Measurements from ENCODE around the gene NOX4.

NOX4 gene

DNA sequence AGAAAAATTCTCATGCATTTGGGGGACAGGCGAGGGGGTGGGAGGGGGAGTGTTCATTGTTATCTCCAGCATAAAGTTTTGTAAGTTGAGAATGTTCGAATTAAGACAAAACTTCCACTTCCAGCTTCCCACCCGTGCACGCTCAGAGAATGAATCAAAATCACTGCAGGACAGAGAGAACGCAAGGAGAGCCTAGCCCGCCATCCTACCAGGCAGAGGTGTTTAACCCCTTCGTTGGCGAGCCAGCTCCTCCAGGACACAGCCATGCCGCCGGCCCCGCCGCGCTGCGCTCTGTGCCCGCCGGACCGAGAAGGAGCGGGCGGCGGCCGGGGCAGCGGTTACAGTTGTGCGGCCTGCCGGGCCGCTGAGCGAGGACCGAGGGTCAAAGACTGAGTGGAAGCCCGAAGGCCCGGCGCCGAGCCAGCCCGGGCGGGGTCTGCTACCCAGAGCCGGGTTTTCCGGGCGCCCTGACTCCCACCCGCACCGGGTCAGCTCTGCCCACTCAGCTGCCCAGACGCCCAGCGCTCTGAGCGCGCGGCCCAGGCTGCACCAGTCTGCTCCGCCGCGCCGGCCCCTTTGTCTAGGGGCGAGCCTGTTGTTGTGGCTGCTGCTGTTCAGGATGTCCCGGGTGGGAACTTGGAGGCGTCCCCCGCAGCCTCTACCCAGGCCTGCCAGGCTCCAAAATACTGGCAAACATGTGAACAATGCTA is at the start of gene NOX4:
TSS of gene NOX4 (minus strand) at position 395 of the 710 bp plus-strand sequence. CDS start at position 266, 129 bp downstream.
- no peak for DNase-seq (ENCODE audit: low read depth in 2 of 2)

DNA sequence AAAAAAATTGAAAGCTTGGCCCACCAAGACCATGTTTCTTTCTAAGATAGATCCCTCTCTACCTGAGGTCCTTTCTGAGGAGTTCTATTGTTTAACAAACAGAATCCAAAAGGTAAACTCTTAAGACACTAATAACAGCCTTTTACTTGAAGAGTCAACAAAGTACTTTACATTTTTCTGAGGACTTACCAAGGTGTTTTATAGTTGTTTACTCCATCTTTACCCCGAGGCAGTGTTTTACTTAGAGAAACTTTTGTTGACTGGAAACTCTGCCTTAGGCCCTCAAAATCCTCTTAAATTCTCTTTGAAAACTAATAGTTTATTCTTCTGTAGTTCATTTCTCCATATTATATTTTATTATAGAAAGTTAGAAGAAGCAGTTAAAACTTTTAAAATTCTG is 49.7 kb upstream of the NOX4 start:
- no peak for DNase-seq (ENCODE audit: low read depth in 2 of 2)

DNA sequence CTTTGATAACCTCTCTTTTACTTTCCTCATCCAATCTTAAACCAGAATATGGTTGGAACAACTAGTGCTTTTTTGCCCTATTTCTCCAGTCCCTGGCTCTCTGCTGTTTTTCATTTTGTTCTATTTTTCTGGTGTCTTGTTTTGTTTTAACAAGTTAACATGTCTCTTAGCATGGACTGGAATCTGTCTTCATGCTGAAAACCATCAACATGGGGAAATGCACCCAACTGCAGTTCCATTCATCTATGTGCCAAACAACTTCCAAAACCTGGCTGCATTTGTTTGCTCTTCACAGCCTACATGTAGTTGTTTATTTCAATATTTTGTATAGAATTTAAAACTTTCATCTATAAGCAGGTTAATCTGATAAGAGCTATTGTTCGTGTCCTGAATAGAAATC is 46.8 kb upstream of the NOX4 start:
- no peak for DNase-seq (ENCODE audit: low read depth in 2 of 2)

- no peak for DNase-seq (ENCODE audit: low read depth in 2 of 2)
Observed at GRCh38 chr11:89536926-89537325, 45.8 kb upstream of the NOX4 start.

GRCh38 chr11:89535221-89535620 is 44.0 kb upstream of the NOX4 start:
- DNase-seq (ENCODE audit: low read depth in 2 of 2): no peak

DNA sequence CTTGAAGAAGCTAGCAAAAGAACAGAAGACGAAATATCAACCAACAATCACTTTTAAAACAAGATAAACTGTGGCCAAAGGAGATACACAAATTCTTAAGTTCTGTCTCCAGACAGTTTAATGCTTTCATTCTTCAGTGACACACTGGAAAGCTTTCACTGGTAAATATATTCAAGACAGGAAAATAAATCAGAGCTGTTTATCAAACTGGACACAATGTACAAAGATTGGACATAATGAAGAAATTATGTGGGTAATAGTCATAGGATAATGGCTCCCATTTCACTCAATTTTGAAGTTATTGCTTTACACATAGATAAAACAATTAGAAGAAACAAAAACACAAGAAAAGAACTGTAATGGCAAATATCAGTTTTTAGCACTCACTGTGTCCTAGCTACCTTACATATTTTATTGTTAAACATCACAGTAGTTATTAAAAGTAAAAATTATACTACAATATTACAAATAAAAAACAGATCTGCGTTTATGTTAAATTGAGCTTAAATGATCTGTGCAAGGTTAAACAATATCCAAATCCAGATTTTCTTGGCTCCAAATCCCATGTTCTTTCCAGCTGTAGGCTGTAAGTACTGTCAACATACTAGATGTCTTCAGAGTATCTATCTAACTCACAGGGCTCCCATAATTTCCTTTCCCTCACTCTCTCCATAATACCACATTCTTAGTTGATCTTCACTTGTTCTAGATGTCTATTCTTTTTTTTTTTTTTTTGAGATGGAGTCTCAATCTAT is 38.6 kb upstream of the NOX4 start:
- no peak for DNase-seq (ENCODE audit: low read depth in 2 of 2)

DNA sequence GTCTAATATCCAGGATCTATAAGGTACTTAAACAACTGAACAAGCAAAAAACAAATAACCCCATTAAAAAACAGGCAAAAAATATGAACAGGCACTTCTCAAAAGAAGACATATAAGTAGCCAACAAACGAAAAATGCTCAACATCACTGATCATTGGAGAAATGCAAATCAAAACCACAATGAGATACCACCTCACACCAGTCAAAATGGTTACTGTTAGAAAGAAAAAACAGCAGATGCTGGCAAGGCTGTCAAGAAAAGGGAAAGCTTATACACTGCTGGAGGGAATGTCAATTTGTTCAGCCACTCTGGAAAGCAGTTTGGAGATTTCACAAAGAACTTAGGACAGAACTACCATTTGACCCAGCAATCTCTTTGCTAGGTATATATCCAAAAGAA is 30.6 kb upstream of the NOX4 start:
- DNase-seq (ENCODE audit: low read depth in 2 of 2): no peak

- no peak for DNase-seq (ENCODE audit: low read depth in 2 of 2)
Observed at GRCh38 chr11:89521294-89521693, 30.1 kb upstream of the NOX4 start.

GRCh38 chr11:89516496-89516895 is 25.3 kb upstream of the NOX4 start:
- no peak for DNase-seq (ENCODE audit: low read depth in 2 of 2)

DNA sequence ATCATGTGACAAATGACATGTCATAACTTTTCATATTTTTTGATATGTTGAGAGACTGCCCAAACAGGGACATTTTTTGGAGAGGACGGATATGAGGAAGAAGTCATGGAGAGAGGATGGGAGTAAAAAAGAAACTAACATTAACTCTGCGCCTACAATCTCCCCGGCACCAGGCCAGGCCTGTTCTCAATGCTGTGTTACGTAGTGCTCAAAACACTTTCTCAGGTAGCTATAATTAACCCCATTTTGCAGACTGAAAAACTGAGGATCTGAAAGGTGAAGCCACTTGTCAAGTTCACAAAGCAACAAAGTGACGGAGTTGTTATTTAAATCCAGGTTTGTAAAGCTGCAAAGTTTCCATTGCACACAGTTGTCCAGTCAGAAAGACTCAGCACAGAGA is 17.4 kb upstream of the NOX4 start:
- DNase-seq (ENCODE audit: low read depth in 2 of 2): no peak

DNA sequence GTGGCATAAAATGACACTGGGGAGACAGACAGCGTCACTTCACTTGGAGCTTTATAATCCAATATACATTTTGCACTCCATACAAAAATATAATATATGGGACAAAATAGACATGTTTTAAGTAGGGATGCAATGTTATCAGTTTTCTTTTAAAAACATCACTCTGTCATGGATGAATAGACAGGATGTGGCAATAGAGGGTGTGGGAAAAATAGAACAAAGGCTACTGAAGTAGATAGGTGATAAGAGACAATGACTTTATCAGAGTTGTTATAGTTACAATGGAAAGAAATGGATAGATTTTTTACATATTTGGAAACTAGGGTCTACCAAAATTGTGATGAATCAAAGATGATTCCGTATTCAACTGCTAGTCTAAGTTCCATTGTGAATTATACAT is 13.1 kb upstream of the NOX4 start:
- no peak for DNase-seq (ENCODE audit: low read depth in 2 of 2)

- no peak for DNase-seq (ENCODE audit: low read depth in 2 of 2)
Observed at GRCh38 chr11:89503422-89503821, 12.2 kb upstream of the NOX4 start.

DNA sequence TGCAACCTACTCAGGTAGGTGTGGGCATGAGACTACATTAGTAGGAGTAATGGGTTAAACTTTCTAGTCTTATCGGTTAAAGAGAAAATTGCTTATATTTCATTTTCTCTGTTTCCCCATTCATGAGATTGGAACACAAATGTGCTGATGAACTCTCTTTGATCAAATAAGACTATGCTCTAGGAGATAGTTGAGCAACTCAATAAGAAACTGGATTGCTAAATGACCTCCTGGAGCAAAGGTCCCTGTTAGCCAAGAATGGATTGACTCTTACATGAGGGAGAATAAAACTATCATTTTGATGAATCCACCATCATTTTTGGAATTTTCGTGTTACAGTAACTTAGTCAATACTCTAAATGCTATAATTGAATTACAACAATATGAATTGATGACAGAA is 11.1 kb upstream of the NOX4 start:
- DNase-seq (ENCODE audit: low read depth in 2 of 2): no peak

DNA sequence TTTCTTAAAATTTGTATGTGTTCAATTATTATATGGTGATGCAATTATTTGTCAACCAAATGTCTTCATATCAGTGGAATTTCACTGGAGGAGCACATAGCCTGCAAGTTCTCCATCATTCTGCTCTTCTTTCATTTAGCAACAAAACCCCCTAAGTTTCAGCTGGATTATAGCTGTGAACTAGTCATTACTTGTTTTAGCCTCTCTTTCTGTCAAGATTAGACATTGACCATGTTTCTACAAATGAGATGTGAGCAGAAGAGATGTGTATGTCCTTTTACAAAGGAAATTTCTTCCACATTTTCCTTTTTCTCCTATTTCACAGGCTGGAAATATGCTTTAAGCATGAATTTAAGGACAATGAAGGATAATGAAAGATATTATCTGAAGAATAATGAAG is 9.2 kb upstream of the NOX4 start:
- DNase-seq (ENCODE audit: low read depth in 2 of 2): no peak

DNA sequence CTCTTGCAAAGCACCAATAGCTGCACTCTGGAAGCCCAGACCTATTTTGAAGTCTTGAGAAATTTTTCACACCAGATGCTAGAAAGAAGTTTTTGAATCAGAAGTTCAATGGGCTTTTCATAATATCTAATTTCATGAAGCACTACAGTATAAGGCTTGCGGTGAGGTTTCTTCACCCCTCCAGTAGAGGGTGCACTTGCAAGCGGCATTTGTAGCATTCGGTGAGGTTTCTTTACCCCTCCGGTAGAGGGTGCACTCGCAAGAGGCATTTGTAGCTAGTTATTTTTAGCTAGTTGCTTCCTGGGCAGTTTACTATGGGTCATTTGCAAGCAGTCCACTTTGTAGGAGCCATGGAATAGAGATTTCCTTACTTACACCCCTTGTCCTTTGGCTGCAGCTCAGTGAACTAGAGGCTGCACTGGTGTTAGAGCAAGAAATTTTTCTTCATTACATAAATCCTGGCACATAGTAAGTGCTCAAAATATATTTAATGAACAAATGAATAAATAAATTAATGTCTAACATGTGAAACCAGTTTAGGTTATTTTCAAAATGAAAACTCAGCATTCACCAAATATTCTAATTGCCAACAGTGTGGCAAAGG is 7.8 kb upstream of the NOX4 start:
- DNase-seq (ENCODE audit: low read depth in 2 of 2): no peak

- no peak for DNase-seq (ENCODE audit: low read depth in 2 of 2)
Observed at GRCh38 chr11:89495951-89496350, 4.8 kb upstream of the NOX4 start.

GRCh38 chr11:89493431-89493830 is 2.3 kb upstream of the NOX4 start:
- DNase-seq (ENCODE audit: low read depth in 2 of 2): no peak

- DNase-seq (ENCODE audit: low read depth in 2 of 2): no peak
Observed at GRCh38 chr11:89490602-89490980, 584 bp downstream of the NOX4 start.

DNA sequence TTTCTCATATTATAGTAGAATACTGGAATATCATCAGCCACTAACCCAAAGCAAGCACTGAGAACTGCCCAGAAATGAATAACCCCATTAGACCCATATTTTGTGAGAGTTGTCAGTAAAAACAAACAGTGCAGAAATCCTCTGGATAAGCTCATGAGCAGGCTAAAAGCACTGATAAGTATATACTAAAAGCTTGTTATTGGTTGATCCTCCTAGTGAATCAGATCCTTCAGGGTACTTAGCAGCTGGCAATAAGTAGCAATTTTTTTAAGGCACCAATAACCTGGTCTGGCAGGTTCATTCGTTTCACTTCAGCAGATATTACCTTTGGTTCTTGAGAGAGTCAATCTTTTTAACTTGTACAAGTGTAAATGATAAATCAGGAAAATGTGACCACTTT is 1.2 kb downstream of the NOX4 start:
- no peak for DNase-seq (ENCODE audit: low read depth in 2 of 2)

- DNase-seq (ENCODE audit: low read depth in 2 of 2): no peak
Observed at GRCh38 chr11:89487016-89487415, 4.2 kb downstream of the NOX4 start.

DNA sequence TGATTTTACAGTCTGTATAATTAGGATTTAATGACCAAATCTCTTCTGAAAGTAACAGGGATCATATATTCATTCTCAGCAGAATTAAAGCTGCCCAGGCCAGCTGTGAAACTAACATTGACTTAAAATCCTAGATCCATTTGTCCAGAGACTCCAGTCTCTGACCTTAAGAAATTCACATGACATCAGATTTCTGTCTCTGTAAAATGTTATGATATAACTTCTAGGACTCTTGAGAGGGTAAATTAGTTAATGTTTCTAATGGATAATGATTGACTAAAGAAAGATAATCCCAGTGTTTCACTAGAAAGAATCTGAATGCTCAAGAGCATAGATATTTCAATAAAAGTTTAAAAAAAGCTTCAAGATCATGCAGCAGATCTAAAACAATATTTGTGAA is 6.3 kb downstream of the NOX4 start:
- no peak for DNase-seq (ENCODE audit: low read depth in 2 of 2)

DNA sequence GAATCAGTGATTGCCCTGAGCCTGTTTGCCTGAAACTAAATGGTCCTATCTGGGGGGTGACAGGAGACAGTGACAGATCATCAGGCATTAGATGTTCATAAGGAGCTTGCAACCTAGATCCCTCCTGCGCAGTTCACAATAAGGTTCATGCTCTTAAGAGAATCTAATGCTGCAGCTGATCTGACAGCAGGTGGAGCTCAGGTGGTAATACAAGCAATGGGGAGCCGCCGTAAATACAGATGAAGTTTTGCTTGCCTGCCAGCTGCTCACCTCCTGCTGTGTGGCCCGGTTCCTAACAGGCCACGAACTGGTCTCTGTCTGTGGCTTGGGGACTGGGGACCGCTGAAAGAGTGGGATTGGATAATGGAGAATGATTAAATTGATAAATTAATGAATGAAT is 14.0 kb downstream of the NOX4 start:
- no peak for DNase-seq (ENCODE audit: low read depth in 2 of 2)

DNA sequence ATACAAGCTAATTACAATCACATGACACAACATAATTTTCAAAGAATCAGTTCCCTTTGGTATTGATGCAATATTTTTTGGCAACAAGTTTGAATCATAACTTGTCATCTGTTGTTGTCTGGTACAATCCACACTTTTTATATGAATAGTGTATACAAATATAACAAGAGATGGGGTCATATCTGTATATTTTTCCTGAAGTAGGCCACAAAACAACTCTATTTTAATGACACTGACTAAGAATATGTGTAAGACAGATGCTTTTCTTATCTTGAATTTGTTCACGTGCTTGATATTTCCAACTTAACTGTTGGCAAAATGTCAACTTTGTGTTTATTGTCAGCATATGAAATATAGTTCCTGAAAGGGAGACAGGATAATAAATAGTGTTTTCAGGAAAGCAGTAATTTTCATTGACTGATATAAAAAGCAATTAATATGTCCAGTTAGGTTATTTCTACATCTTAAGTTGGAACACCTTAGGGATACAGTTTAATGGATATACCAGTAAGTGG is 27.9 kb downstream of the NOX4 start:
- no peak for DNase-seq (ENCODE audit: low read depth in 2 of 2)
